GM12891 (cell line): ENCODE data around the gene PYGO1.

Experiments
- PAX5 ChIP-seq: IDR thresholded peaks from 2 replicates; pipeline ENCODE4 v1.6.1; 2011; ENCODE audit warnings: low read length, moderate library complexity, mild to moderate bottlenecking; ENCODE audit not compliant: insufficient read depth, severe bottlenecking
- POLR2A ChIP-seq: IDR thresholded peaks from 2 replicates; pipeline ENCODE4 v1.6.1; 2011; ENCODE audit warnings: low read depth, low read length, control low read depth
- POLR2AphosphoS5 ChIP-seq: IDR thresholded peaks from 2 replicates; pipeline ENCODE4 v1.6.1; 2011; ENCODE audit warnings: low read depth, low read length, control low read depth
- SPI1 ChIP-seq: IDR thresholded peaks from 2 replicates; pipeline ENCODE4 v1.6.1; 2011; ENCODE audit warnings: low read depth, low read length, control low read depth
- TAF1 ChIP-seq: IDR thresholded peaks from 2 replicates; pipeline ENCODE4 v1.6.1; 2011; ENCODE audit warnings: low read depth, low read length, control low read depth

DNA sequence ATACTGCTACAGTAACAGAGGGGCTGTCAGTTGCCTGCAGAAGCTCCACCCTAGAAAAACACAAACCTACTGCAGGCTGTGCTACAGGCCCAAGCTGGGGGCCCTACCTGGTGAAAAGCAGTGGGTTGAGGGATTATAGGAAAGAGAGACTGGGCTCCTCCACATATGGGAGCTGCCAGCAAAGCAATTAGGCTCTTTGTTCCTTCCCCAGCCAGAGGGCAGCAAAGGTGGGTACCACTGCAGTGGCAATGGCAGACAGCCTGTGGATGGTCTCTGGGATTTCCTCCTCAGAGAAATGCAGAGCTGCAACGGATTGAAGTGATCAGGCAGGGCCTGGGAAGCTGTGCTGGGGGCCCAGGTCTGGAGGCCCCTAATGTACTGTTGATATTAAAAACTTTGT lies 61.0 kb downstream of the PYGO1 start:
- no peak for TF ChIP-seq POLR2A
- TF ChIP-seq POLR2AphosphoS5, result no peak
- TF ChIP-seq SPI1, result no peak
- no peak for TF ChIP-seq TAF1
- TF ChIP-seq PAX5, result no peak
